Gastroesophageal sphincter (tissue), 3 donors: Measurements from ENCODE around the gene ABHD17C.

Experiments used
- CTCF ChIP-seq, 4 experiments: fragments of 200-600 bp in 2 of 4; fragments of 450-650 bp in 2 of 4; sonication (generic) in 1 of 4; IDR thresholded peaks; one replicate each; pipeline ENCODE4 v1.5.1; 2017 to 2019; ENCODE audit warnings: antibody characterized with exemption in 4 of 4, mild to moderate bottlenecking in 2 of 4, moderate library complexity in 2 of 4
- EP300 ChIP-seq: sonication (generic); formaldehyde crosslinking; IDR thresholded peaks from one replicate; pipeline ENCODE4 v1.6.1; 2017; ENCODE audit warnings: antibody characterized with exemption, mild to moderate bottlenecking
- POLR2AphosphoS5 ChIP-seq: sonication (generic); formaldehyde crosslinking; IDR thresholded peaks from one replicate; pipeline ENCODE4 v1.6.1; 2017; ENCODE audit warnings: antibody characterized with exemption

- TF ChIP-seq CTCF (IDR thresholded peaks at IDR 0.05) (no peak), EP300 (no peak), POLR2AphosphoS5 (no peak)
These were observed 78.0 kb downstream of the ABHD17C start for GRCh38 chr15:80773122-80773551.
